ENCODE measurements around the gene ST6GALNAC3.

ST6GALNAC3 gene

DNA sequence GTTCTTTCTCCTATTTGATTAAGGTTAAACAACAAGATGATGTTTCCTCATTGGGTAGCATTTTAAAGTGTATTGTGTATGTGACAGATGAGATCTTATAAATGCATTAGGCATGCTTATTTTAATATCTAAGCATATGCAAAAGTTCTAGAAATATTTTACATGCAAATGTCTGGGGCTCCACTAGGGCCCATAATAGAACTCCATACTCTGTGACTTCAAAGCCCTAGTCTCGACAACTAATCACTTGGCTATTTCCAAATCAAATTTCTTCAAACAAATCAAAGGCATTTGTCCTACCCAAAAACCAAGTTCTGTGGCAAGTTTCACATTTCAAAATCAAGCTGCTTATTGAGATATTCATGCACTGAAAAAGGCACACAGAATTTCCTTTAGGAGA is 407.1 kb downstream of the ST6GALNAC3 start:
- Histone ChIP-seq H3K9ac (no peak overlapping the region), H4K20me1 (ENCODE audit: insufficient read depth) (no peaks in the 10 kb centered on the region), H3K27me3 (ENCODE audit: insufficient read depth, low read depth) (no peaks in the 10 kb centered on the region), H3K36me3 (ENCODE audit: insufficient read depth) (no peaks in the 10 kb centered on the region), H3K4me3 (IDR thresholded peaks at IDR 0.05; ENCODE audit: insufficient read depth, low read depth, low read length) (no peak overlapping the region), H2AFZ (ENCODE audit: low read depth) (no peak overlapping the region), H3K27ac (no peak overlapping the region), H3K79me2 (ENCODE audit: insufficient read depth, low read depth) (no peaks in the 10 kb centered on the region), H3K4me1 (ENCODE audit: low read depth, poor library complexity, severe bottlenecking) (no peaks in the 10 kb centered on the region), H3K4me2 (no peak overlapping the region)
- TF ChIP-seq, protein P1, sequence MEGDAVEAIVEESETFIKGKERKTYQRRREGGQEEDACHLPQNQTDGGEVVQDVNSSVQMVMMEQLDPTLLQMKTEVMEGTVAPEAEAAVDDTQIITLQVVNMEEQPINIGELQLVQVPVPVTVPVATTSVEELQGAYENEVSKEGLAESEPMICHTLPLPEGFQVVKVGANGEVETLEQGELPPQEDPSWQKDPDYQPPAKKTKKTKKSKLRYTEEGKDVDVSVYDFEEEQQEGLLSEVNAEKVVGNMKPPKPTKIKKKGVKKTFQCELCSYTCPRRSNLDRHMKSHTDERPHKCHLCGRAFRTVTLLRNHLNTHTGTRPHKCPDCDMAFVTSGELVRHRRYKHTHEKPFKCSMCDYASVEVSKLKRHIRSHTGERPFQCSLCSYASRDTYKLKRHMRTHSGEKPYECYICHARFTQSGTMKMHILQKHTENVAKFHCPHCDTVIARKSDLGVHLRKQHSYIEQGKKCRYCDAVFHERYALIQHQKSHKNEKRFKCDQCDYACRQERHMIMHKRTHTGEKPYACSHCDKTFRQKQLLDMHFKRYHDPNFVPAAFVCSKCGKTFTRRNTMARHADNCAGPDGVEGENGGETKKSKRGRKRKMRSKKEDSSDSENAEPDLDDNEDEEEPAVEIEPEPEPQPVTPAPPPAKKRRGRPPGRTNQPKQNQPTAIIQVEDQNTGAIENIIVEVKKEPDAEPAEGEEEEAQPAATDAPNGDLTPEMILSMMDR (conservative IDR thresholded peaks at IDR 0.05; ENCODE audit: low read depth, low read length): no peak

DNA sequence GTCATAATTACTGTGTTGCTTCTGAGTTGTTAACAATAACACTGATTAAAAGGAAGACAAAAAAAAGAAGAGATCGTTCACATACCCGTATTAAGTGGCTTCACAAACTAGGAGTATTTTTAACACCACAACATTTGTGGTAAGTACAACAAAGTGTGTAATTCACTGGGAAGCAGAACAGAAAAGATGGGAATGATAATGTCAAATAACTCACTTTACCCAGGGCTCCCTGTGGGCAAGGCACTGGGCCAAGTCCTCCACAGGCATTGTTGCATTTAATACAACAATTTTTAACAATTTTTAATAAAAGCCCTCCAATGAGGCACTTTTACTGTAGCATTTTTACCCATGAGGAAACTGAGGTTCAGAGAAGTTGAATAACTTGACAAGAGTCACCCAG is 407.7 kb downstream of the ST6GALNAC3 start:
- H4K20me1 ChIP-seq (ENCODE audit: insufficient read depth): no peaks in the 10 kb centered on the region
- H3K4me3 ChIP-seq (IDR thresholded peaks at IDR 0.05; ENCODE audit: insufficient read depth, low read depth, low read length): no peak overlapping the region
- no peaks in the 10 kb centered on the region for H3K79me2 ChIP-seq (ENCODE audit: insufficient read depth, low read depth)
- H3K9ac ChIP-seq: no peak overlapping the region
- H3K27me3 ChIP-seq (ENCODE audit: insufficient read depth, low read depth): no peaks in the 10 kb centered on the region
- H3K4me2 ChIP-seq: no peak overlapping the region
- H3K4me1 ChIP-seq (ENCODE audit: low read depth, poor library complexity, severe bottlenecking): no peaks in the 10 kb centered on the region
- H2AFZ ChIP-seq (ENCODE audit: low read depth): no peak overlapping the region
- no peak overlapping the region for H3K27ac ChIP-seq
- TF ChIP-seq, protein P1 (conservative IDR thresholded peaks at IDR 0.05; ENCODE audit: low read depth, low read length): no peak
- no peaks in the 10 kb centered on the region for H3K36me3 ChIP-seq (ENCODE audit: insufficient read depth)

DNA sequence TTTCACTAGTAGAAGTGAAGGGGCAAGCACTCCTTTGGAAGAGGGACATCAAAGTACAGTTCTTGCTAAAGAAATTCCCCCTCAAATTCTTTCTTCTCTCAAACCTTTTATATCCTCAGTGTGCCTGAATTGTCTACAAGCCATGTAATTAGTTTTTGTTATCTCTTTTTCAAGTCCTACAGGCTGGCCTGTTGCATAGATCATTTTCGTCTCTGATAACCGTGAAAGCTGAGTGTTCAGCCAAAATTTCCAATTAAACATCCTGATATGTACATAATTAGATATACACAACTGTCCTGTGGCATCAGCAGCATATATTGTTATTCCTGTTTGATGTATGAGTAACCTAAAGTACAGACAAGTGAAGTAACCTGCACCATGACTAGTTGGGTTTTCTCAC is 417.2 kb downstream of the ST6GALNAC3 start:
- Histone ChIP-seq H3K79me2 (ENCODE audit: insufficient read depth, low read depth) (no peaks in the 10 kb centered on the region), H2AFZ (ENCODE audit: low read depth) (no peak overlapping the region), H3K27ac (no peak overlapping the region), H4K20me1 (ENCODE audit: insufficient read depth) (no peaks in the 10 kb centered on the region), H3K4me1 (ENCODE audit: low read depth, poor library complexity, severe bottlenecking) (no peaks in the 10 kb centered on the region), H3K4me2 (no peak overlapping the region), H3K27me3 (ENCODE audit: insufficient read depth, low read depth) (no peaks in the 10 kb centered on the region), H3K4me3 (IDR thresholded peaks at IDR 0.05; ENCODE audit: insufficient read depth, low read depth, low read length) (no peak overlapping the region), H3K36me3 (ENCODE audit: insufficient read depth) (no peaks in the 10 kb centered on the region), H3K9ac (no peak overlapping the region)
- TF ChIP-seq, protein P1 (conservative IDR thresholded peaks at IDR 0.05; ENCODE audit: low read depth, low read length): no peak

DNA sequence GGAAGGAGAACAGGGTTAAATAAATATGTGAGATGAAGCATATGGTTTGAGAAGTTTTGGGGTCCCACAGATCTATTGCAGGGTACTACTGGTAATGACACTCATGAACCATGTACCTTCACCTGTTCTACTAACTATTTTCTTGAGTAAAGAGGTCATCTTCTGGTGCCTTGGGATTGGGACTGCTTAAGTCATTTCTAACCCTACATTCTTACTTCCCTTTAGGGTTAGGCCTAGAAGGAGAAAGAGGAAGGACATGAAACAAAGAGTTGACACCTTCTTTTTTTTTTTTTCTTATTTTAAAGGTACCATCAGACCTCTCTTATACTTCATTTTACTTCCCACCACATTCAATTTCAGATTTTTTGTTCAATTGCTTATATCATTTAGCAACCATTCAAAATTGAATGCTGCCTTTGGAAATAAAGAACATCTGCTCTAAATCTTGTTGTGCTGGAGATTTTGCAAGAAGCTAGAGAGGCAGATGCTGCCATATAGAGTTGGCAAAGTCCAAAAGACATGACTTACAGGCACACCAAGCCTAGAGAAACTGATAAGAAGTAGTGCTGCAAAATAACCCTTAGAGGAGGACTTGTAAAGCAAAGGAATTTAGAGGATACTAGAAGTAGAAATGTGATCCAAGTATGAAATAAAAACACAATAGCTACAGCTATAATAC is 418.3 kb downstream of the ST6GALNAC3 start:
- H4K20me1 ChIP-seq (ENCODE audit: insufficient read depth): no peaks in the 10 kb centered on the region
- H3K9ac ChIP-seq: no peak overlapping the region
- H3K4me1 ChIP-seq (ENCODE audit: low read depth, poor library complexity, severe bottlenecking): no peaks in the 10 kb centered on the region
- H3K27ac ChIP-seq: no peak overlapping the region
- no peak overlapping the region for H3K4me3 ChIP-seq (IDR thresholded peaks at IDR 0.05; ENCODE audit: insufficient read depth, low read depth, low read length)
- no peaks in the 10 kb centered on the region for H3K27me3 ChIP-seq (ENCODE audit: insufficient read depth, low read depth)
- TF ChIP-seq, protein P1 (conservative IDR thresholded peaks at IDR 0.05; ENCODE audit: low read depth, low read length): no peak
- H3K79me2 ChIP-seq (ENCODE audit: insufficient read depth, low read depth): no peaks in the 10 kb centered on the region
- no peaks in the 10 kb centered on the region for H3K36me3 ChIP-seq (ENCODE audit: insufficient read depth)
- H2AFZ ChIP-seq (ENCODE audit: low read depth): no peak overlapping the region
- no peak overlapping the region for H3K4me2 ChIP-seq

Data from KMS-11 (cell line).